IPS-18c (cell line): ENCODE measurements around the gene CLTA.

Source experiments
- H3K4me3 ChIP-seq: 2 replicates; pipeline ENCODE4 v1.7.0; 2013; ENCODE audit warnings: low read depth, mild to moderate bottlenecking, low read length, moderate library complexity; ENCODE audit not compliant: insufficient read depth
- H3K9me3 ChIP-seq: one replicate; pipeline ENCODE4 v1.6.1; 2013; ENCODE audit warnings: mild to moderate bottlenecking, low read length, moderate library complexity; ENCODE audit not compliant: control insufficient read depth, insufficient read depth

CLTA gene

DNA sequence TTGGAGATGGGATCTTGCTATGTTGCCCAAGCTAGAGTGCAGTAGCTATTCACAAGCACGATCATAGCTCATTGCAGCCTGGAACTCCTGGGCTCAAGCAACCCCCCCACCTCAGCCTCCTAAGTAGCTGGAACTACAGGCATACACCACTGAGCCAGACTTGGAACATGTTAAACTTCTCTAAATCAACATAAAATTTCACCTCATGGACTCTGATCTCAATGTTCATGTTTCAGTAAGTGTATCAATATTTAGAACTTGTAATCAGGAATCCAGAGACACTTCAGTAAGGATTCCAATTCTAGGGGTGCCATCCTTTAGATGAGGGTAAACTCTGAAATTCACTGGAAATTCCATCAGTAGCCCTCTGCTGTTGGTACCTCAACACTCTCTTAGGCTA, 60.7 kb downstream of the CLTA start:
- H3K4me3 ChIP-seq = no peak overlapping the region
- peaks cover 2% of the 10 kb centered on the region for H3K9me3 ChIP-seq

DNA sequence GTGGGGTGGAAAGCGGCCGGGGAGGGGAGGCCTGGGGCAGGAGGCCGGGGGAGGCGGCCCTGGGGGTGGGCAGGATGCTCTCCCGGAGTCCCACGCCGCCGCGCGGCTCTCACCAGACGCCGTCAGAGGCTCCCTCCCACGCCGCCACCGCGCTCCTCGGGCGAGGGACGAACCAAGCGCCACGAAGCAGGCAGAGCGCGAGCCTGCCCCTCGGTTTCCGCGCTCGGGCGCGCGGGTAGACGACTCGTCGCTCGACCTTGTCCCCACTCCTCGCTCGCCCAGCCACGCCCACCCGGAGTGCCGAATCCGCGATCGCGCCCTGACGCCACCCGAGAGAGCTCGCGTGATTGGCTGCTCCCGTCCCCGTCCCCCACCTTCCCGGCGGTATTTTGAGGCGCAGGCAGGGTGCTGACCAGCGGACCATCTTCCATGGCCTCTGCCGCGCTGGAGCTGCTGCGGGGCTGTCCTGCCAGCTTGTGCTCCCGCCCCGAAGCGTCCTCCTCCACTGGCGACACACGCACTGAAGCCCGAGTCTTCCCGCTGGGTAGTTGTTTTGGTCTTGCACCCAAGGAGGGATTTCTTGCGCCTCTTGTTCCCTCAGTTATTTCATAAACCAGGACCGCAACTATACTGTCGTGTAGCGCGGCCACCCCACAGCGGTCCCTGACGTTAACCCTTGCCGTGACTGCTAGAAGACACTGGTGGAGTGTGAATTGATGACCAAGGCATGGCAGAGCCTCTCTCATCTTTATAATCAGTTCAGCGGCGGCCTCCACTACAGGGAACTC, 67.7 kb downstream of the CLTA start, which contains the start of gene GNE:
GNE (minus strand) TSS at position 241 of the 788 bp plus-strand sequence. CDS start 9,093 bp downstream, outside the sequence.
- Histone ChIP-seq H3K9me3 (peaks cover 2% of the 10 kb centered on the region), H3K4me3 (peak within 1 kb of the TSS; percentile 69)

DNA sequence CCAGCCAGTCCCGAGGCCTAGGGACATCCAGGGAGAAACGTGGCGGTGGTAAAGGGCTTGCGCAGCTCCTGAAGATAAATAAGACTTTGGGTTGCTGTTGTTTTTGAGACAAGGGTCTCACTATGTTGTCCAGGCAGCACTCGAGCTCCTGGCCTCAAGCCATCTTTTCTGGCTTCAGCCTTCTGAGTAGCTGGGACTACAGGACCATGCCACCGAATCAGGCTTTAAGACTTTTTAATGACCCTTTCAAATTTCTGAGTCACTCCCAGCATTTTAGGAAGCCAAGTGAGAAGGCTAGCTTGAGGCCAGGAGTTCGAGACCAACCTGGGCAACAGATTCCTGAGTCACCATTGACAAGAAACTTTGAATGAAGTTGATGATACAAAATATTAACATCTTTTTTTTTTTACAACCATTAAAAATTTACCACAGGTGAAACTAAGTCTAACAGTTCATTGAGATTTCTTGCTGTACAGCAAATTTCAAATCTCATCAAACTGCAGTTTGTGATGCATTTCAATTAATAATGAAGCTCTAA, 68.3 kb downstream of the CLTA start:
- peak overlapping the region; percentile 69; the same call in 1 of the 2 replicates for H3K4me3 ChIP-seq

More for the DNA sequence above, 68.3 kb downstream of the CLTA start:
- peaks cover 2% of the 10 kb centered on the region for H3K9me3 ChIP-seq
